Erythroblast (primary cell): ENCODE results near the gene TFB1M.

ENCODE experiments used
- GATA1 ChIP-seq: IDR thresholded peaks from 2 replicates; pipeline ENCODE4 v1.6.1; 2011; ENCODE audit warnings: low read depth, mild to moderate bottlenecking, control low read depth, low read length, moderate library complexity
- POLR2A ChIP-seq: IDR thresholded peaks from 2 replicates; pipeline ENCODE4 v1.6.1; 2011; ENCODE audit warnings: mild to moderate bottlenecking, low read length

DNA sequence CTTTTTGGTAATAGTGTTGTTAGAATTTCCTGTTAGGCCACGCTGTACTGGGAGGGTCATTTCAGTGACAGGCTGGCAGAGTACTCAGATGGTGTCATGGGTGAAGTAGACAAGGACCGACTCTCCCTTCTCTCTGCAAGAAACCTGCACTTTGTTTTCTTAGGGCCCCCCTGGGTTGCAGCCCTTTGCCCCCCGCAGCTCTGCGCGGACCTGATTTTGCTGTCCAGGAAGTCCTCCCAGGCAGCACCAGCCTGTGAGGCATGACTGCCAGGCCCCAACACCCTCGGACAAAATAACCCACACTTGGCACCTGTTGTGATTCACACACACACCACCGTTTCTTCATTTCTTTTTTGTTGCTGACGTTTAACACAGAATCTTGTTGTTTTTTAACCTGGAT is 72.3 kb downstream of the TFB1M start:
- TF ChIP-seq POLR2A (no peak), GATA1 (no peak)
